GM21526 (cell line): ENCODE results near the gene MOB3A.

Experiments
- ATAC-seq: cut with Tn5 transposase; IDR thresholded peaks from one replicate; pipeline ENCODE4 v1.9.1; 2021; ENCODE audit warnings: moderate library complexity; ENCODE audit not compliant: unreplicated experiment, low FRiP score

Gene MOB3A

DNA sequence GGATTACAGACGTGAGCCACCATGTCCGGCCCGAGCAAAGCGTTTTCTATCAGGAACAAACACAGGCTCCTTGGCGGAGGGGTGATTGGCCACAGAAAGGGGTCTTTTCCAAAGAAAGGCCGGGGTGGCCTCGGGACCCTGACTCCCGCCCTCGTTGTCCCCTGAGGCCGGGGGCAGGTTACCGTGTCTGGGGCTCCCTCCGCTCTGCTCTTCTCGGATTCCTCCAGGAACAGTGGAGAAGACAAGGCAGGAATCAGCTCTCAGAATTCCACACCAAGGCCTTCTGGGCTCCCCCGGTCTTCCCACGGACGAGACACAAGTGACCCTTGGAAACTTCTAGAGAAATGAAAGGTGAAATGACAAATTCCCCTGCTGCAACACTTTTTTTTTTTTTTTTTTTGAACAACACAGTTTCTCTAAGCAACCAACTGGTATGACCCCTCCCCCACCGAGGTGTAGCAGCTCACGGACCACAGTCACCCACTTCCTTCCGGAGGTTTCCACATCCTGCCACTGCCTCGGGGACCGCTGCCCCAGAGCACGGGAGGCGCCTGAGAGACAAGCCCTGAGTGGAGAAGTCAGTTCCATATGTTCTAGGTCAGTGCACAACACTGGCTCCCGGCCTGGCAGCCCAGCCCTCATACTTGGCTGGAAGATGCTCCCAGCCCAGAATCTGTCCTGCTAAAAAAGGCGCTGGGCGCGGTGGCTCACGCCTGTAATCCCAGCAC is 11.0 kb downstream of the MOB3A start:
- no peak for ATAC-seq

DNA sequence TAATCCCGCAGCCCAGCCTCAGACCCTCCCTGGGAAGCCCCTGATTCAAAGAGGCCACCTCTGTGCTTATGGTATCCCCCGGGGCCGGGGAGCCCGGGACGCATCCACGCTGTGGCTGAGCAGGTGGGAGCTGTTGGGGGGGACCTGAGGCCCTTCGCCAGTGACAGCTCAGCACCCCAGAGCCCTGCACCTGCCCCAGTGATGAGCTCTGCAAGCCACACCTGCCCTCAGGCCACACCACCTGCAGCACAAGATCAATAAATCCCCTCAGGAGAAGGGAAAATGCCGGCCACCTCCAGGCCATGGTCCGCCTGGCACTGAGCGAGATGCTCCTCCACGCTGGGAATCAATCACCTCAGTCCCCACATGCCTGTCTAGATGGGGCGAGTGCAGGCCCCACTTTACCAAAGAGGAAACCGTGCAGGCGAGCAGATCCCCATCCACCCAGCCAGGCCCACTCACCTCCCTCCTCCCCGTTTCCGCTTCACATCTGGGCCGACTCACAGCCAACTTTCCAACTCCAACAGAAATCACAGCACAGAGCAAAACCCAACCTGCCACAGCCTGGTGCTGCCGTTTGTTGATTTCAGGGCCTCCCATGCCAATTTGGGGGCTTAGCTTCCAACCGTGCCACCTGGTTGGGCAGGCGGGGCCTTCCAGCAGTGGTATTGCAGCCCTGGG is 12.8 kb downstream of the MOB3A start:
- ATAC-seq, result no peak

DNA sequence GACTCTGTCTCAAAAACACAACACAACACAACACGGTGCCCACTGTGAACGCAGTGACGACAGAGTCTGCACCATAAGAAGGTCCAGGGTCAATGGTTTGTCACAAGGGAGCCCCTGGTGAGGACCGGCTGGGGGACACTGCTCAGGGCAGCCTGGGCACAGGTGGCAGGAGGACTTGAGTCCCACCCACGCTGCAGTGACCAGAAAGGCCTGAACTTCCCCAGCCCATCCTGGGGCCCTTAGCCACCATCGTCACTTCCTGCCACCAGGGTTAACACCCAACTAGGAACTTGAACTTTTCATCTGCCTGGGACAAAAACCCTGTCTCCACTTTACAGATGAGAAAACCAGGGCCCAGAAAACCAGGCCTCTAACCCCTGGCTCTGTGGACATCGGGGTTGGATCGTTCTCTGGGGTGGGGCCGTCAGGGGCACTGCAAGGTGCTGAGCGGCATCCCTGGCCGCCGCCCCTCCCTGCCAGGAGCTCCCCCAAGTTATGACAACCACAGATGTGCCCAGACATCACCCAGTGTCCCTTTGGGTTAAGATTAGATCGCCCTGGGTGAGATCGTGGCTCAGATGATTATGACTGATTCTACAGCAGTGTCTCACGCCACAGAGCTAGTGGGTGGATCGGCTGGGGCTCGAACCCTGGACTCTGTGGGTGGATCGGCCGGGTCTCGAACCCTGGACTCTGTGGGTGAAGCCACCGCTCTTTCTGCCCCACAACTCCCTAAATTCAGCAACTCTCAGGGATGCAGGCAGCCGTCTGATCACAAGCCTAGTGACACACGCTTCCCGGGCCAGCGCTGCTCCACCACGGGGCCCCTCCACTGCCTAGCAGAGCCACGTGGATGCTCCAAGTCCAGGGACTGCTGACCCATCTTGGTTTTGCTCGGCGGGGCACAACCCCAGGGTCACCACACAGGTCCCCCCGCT is 14.0 kb downstream of the MOB3A start:
- no peak for ATAC-seq

DNA sequence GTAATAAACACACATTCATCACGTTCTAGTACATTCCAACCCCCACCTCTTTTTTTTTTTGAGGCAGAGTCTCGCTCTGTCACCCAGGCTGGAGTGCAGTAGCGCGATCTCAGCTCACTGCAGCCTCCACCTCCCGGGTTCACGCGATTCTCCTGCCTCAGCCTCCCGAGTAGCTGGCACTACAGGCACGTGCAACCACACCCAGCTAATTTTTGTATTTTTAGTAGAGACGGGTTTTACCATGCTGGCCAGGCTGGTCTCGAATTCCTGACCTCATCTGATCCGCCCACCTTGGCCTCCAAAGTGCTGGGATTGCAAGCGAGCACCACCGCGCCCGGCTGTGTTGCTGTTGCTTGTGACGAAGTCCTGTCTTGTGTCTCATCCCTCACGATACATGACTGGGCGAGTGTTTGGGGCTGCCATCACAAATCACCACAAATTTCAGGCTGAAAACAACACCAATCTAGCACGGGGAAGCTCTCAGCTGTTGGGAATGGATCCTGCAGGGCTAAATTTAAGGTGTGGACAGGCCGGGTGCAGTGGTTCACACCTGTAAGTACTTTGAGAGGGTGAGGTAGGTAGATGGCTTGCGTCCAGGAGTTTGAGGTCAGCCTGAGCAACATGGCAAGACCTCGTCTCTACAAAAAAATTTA is 15.7 kb downstream of the MOB3A start:
- ATAC-seq, result no peak

DNA sequence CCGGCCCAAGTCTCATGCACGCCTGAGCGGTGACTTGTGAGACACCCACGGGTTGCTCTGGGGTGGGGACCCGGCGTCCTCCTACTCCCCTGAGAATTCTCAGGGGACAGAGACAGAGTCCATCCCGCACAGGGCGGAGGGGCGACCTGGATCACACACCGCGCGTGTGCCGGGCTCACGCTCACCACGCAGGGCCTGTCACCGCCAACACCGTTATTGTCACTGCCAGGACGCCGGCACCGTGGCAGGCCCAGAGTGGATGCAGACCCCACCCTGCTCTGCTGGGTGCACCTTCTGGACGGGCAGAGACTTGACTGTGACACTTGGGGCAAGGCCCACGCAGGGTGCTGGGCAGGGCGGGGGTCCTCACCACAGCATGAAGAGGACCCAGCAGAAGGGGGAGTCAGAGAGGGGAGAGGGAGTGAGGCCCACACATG is 16.2 kb downstream of the MOB3A start:
- no peak for ATAC-seq

DNA sequence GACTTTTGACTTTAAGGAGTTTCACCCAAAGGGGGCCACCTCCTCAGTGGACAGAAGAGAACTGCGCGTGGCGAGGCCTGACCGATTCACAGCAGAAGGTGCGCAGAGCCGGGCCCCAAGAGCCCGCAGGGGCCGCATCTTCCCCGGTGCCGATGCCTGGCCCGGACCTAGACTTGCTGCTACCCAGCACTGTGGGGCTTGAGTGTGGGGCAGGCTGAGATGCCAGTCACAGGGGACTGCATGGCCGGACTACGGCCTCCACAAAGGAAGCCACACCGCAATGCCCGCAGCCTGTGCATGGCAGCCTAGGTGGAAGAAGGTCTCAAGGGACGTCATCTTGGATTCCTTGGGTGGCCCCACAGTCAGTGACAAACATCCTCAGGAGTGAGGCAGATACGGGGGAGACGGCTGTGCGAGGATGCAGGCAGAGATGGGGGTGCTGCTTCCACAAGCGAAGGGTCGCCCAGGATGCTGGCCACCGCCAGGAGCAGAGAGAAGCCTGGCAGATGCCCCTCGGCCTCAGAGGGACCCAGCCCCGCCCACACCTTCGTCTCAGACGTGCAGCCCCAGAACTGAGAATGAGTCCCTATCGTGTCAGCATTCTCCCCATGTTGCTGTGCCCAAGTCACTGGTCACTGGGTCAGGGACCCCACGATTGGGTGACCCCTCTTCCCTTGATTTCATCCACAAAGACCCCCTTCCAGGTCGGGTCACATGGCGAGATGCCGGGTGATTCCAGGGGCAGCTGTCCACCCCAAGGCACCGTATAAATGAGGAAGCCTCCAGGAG is 16.9 kb downstream of the MOB3A start:
- no peak for ATAC-seq

DNA sequence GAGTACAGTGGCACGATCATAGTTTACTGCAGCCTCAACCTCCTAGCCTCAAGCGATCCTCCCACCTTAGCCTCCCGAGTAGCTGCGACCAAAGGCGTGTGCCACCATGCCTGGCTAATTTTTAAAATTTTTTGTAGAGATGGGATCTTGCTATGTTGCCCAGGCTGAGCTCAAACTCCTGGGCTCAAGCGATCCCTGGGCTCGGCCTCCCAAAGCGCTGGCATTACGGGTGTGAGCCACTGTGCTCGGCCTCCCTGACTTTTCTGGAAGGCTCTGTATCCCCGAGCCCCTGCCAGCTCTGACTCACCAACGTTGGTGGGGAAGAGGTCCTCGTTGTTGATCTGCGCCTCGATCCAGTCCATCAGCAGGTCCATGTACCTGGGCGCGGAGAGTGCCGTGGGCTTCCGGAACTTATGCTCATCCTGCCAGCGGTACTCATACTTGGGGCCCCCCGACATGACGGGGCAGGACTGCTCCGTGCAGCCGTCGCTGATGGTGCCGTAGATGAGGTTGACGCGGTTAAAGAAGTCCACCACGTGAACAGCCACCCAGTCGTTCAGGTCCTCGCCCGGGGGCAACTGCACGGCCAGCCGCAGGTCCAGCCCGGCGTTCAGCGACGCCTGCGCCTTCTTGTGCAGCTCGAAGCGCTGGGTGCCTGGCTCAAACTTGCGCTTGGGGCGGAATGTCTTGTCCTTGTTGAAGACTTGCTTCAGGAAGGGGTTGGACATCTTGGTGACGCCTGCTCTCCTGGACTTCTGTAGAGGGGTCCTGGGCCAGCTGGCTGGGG is 18.1 kb downstream of the MOB3A start:
- ATAC-seq, result no peak

DNA sequence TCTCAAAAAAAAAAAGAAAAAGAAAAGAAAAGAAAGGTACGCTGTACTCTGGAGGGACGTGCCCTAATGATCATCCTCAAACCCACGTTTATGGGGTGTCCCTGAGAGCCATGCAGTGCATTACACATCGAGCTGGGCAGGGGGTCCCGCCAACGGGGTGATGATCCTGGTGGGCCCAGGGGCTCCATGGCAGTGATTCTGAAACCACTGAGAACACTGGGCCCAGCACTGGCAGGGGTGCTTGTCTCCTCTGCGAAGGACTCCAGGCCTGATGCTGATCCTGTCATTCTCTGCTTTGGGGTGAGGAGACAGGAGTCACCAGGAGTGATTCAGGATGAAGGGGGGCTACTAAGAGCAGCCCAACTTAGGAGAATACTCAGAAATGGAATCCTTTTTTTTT is 18.7 kb downstream of the MOB3A start:
- ATAC-seq, result no peak

DNA sequence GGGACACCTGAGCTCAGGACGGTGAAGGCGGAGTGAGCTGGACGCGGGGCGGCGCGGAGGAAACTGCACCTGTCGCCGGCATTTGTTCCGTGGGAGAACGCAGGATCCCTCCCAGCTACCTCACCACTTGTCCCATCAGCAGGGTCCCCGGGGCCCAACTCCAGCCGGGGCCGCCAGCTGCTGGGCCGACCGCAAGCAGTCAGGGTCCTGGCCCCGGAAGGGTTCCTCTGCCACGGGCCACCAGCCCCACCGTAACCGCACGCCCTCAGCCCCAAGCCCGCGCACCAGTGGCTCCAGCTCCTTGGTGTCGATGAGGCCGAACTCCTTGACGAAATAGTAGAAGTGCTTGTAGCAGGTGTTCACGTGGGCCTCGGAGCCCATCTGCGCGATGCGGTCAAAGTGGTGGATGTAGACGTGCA is 19.6 kb downstream of the MOB3A start:
- ATAC-seq, result no peak

DNA sequence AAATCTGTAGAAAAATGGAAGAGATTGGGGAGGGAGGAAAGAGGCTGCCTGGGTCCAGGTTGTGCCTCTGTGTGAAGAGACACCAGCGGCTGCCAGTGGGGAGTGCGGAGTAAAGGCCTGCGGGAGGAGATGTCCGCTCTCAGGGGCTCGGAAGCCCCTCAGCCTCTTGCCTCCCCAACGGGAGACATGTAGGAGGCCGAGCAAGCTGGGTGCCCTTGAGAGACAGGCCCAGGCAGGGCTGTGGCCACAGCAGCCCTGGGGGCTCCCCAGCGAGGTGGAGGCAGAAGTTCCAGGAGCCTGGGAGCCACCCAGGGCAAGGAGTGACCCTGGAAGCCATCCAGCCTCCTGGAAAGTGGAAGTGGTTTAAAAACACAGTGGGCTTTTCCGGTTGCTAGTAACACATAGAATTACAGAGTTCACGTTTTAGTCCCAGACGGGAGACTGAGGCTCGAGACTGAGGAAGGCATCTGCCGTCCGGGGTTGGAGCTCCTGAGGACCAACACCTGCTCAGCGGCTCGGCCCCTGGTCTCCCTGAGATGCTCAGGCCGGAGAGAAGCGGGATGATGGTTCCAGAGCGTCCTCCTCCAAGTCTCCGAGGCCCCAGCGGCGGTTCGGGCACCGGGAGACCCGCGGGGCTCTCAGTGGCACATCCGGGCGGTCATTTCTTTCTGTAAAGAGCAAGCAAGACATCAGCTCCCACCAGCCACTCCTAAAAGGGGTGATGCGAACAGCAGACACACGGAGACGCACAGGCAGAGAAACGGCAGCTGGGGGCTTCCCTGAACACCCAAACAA is 23.2 kb downstream of the MOB3A start:
- ATAC-seq, result no peak

DNA sequence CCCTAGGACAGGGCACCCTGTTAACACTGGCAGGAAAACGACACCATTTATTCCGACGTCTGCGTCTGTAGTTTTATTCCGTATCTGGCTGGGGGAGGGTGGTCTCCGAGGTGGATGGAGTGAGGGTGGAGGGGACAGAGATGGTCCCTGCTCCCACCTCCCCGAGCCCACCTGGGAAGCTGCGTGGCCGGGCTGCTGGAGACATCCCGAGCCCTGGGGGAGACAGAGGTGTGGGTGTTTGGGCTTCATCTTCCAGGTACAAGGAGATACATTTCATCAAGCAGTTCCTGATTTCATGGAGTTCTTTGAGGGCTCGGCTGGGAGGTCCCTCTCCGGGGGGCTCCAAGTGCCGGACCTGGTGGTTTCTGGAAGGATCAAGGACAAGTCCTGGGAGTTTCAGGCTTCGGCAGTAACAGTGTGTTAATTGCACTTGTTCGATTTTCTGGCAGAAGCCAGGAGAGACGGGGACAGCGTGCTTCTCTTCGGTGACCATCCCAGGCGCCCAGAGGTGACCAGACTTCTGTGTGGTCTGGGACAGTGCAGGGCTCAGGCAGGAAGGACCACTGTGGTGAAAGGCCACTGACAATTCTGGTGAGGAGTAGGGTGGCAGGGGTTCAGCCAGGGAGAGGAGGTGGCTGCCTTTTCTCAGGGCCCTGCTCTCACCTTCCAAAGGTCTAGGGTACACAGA is 25.0 kb downstream of the MOB3A start:
- no peak for ATAC-seq

DNA sequence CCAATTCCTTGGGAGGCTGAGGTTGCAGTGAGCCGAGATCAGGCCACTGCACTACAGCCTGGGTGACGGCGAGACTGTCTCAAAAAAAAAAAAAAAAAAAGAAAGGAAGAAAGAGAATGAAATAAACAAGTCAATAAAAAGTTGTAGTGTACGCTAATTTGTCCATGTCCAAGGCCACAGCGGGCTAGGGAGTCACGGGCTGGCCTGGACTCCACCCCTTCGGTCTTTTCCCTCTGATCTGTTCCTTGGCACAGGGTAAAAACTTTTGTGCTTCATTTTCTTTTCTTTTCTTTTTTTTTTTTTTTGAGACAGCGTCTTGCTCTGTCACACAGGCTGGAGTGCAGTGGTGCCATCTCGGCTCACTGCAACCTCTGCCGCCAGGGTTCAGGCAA is 25.7 kb downstream of the MOB3A start:
- no peak for ATAC-seq

DNA sequence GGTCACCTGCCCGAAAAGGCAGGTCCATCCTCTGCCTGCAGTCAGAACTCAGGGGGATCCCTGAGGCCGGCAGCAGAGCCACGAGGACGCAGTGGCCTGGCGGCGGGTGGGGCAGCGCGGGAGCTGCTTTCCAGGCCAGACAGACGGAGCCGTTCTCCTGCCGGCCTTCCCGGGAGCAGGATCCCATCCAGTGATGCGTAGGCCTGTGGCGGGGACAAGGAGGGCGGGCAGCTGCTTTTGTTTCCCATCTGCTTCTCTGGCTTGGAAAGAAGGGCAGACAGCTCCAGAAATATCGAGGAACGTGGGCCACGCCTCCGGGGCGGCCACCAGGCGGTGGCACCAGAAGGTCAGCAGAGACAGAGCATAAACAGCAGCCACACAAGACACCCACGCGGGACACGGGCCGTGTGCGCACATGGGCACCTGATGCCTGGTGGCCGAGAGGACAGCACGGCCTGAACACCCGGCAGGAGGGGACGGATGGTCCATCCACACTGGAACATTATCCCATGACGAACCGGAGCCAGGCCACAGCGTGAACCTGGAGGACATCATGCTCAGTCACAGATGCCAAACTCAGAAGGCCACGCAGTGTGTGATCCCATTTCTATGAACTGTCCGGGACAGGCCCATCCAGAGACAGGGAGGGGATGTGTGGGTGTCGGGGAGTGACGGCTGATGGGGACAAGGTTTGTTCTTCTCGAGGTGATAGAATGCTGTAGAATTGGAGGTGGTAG is 31.2 kb downstream of the MOB3A start:
- no peak for ATAC-seq

DNA sequence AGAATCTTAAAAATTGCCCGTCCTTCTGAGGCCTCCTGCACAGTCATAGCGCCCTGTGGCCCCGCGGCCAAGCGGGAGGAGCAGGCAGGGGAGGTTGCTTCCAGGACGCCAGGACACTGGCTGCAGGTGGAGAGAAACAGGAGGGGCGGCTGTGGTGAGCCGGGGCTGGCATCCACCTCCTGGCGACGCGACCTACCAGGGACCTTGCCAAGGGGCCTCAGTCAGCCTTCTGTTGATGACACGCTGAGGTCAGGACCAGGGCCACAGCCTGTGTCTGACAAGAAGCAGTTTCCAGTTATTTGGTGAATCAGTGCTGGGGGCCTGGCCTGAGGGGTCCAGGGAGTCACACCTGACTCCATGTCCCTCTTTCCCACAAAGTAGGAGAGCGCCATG is 31.7 kb downstream of the MOB3A start:
- no peak for ATAC-seq

DNA sequence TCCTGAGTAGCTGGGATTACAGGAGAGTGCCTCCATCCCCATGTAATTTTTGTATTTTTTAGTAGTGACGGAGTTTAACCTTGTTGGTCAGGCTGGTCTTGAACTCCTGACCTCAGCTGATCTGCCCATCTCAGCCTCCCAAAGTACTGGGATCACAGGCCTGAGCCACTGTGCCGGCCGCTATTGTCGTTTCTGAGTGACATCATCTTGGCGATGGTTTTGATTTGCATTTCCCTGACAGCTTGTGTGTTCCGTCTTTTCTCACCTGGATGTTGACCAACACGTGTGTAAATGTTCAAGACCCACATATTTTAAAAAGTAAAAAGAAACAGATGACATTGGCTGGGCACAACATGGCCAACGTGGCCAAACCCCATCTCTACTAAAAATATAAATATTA is 32.3 kb downstream of the MOB3A start:
- no peak for ATAC-seq

DNA sequence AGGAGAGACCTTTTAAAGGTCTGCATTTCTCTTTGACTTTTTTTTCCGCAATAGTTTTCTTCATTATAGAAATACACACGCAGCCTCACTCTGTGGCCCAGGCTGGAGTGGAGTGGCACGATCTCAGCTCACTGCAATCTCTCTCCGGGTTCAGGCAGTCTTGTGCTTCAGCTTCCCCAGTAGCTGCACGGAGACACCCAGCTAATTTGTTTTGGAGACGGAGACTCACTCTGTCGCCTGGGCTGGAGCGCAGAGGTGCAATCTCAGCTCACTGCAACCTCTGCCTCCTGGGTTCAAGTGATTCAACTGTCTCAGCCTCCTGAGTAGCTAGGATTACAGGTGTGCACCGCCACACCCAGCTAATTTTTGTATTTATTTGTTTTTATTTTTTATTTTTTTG is 33.4 kb downstream of the MOB3A start:
- no peak for ATAC-seq

DNA sequence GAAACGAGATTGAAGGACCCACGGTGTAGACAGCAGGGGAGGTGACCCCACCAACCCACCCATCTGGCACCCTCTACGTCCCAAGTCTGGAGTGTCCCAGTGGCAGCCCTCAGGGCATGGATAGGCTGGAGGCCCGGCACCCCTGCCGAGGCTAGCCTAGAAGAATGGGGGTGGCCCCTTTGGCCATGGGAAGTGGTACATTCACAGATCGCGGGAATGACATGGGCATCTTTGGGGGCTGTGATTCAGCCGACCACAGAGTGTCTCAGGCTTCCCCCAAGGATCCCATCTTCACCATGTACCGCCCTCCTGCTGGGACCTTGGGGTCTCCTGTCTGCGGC is 33.8 kb downstream of the MOB3A start:
- no peak for ATAC-seq
